NCI-H69 (cell line): ENCODE results near the gene CDH4.

Experiments
- DNase-seq: peaks from one replicate; lab custom pipeline; 2025; lab: John Stamatoyannopoulos, UW

CDH4 gene

DNA sequence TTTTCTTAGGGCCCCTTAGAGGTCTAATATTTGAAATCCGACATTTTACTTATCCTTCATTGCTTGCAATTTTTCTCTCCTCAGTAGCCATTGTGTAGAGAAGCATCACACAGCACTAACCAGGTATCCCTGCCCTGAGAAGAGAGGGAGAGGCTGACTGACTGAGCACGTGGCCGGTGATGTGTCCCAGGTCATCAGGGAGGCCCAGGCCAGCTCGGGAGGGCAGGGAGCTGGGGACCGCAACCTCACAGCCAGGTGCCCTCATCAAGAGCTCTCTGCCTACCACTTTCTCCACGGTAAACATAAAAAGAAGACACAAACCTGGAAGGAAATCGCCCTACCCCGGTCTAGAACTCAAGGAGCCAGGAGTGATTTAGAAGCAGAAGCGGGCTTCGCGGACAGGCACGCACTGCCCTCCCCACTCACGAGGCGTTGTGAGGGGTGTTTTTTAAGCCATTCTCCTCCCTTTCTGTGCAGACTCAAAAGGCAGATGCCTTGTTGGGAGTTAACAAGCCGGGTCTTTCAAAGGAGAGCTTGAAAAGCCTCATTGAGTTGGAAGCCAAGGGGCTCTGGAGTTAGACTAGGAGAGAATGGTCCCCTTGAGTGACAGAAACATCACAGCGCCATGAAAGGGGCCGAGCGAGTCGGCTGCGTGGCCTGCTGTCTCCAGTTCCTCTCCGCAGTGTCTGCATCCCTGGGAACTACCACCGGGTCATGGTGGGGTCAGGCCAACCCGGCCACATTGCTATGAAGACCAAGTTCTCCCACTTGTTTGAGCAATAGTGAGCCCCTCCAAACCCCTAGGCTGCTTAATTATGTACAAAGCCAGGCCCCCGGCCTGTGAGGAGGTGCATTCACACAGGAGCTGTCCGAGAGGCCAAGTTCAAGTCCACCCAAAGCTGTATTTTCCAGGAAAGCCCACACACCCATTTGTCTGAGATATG, 285.4 kb downstream of the CDH4 start:
- DNase-seq: no peak

DNA sequence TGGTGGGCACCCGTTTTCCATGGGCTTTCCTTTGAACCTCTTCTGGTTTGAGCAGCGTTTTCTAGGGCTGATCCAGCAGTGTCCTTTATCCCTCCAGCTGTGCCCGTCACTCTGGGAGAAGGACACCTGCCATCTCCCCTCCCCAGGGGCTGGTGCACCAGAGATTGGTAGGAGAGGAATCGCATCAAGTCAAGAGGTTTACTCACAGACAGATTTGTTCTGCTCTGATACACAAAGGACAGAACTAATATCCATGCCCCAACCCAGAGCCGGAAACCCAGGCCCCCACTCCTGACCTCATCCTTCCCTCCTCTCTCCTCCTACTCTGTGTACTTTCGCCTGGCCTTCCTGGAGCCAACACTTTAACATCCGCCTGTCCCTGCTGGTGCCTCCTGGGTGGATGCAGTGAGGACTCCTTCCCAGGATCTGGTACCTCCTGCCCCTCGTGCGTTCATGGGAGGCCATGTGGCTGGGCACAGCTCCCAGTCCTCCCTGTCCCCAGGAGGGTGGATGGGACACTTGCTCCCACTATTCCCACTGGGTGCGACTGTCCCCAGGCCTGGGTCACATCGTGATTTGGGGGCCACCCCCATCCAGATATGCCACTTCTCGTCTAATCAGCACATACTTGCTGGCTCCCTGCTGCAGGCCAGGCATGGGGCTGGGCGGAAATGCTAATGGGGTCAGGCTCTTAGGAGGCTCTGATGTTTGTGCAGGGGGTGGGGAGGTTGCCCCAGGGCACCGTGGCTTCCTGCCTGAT, 286.3 kb downstream of the CDH4 start:
- no peak for DNase-seq

DNA sequence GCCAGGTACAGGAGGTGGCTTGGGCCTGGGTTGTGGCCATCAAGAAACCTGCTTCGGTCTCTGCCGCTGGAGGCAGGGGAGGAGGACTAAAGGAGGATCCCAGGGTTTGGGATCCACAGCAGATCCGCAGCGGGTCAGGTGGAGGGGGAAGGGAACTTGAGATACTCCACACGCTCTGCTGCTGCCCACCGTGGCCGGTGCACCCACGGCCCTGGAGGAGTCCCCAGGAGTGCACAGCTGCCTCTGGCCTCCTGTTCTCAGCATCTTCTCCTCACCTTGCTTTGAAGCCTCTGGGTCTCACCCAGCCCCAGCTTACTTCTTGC, 286.8 kb downstream of the CDH4 start:
- no peak for DNase-seq

DNA sequence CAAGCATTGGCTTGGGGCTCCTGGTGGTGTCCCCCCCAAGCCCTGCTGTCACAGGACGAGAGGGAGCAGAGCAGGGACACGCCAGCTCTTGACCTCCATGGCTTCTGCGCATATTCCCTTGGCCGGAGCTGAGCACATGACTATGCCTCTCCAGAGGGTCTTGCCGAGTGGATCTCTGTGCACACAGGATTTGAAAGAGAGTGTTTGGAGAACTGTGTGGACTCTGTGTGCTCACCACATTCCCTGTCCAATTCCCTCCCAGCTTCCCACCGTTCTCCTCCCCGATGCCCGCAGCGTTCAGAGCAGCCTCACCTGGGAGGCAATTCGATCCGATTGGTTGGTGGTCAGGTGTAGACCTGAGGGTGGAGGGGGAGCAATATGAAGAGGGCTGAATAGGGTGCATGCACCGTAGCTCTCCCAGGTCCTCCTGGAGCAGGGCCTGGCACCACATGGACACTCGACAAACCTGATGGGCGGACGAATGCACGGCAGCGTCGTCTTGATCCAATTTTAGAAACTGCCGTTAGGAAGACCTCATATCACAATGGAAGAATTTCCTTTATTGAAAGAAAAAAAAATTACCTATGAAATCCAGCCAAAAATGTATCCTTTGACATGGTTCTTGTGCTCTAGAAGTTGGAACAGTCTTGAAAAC, 287.8 kb downstream of the CDH4 start:
- no peak for DNase-seq

DNA sequence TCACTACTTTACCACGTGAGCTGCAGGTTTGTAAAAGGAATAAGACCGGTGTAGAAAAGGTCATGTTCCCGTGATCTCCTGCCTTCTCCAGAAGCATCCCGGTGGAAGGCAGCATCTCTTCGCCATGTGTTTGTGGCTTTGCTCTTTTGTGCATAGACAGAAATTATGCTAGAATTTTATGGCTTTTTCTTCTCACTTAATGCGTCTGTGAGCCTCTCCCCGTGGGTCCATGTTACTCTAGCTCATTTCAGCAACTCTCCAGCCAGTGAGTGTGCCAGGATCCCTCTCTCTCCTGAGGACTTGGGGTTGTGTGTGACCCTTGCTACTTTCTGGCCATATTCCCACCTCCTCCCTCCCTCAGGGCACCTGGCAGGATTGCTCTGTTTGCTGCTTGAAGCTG, 289.5 kb downstream of the CDH4 start:
- DNase-seq: no peak

DNA sequence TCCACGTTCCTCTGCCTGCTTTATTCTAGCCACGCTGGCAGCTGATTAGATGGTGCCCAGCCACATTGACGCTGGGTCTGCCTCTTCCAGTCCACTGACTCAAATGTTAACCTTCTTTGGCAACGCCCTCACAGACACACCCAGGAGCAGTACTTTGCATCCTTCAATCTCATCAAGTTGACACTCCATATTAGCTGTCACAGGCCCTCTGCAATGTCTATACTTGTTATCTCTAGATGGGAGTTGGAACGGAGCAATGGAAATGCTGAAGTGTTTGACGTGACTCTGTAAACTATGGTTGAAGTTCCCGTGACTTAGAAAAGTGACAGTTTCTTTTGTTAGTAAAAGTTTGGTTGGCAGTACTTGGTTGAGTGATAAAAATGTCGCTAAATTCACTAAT, 291.0 kb downstream of the CDH4 start:
- DNase-seq: no peak

DNA sequence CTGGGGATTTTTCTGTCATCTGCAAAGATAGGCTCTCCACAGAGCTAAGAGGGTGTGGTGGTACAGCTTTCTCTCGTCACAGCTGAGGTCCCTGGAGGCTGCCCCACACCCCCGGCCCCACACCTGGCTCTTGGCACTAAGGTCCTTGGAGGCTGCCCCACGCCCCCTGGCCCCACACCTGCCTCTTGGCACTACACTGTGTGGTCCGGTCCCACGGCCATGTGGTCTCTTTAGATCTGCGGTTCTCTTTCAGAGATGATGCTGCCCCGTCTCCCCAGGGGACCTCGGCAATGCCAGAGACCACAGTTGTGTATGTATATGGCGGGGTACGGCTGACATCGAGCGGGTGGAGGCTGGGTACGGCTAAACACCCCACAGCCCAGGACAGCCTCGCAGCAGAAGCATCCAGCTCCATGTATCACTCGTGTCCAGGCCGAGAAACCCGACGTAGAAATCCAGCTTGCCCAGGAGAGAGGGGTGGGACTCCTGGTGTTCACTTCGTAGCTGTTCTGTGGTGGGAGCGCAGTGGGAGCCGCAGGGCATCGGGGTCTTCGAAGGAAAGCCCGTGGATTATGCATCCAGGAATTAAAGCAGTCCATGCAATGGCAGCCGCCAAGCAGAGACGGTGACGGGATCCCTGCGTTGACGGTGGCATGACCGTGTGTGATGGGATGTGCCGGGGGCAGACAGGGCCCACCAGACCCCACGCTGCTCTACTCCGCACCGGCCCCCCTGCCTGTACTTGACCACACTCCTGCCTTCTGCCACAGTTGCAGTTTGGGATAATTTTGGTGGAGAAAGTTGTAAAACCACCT, 292.1 kb downstream of the CDH4 start:
- no peak for DNase-seq

DNA sequence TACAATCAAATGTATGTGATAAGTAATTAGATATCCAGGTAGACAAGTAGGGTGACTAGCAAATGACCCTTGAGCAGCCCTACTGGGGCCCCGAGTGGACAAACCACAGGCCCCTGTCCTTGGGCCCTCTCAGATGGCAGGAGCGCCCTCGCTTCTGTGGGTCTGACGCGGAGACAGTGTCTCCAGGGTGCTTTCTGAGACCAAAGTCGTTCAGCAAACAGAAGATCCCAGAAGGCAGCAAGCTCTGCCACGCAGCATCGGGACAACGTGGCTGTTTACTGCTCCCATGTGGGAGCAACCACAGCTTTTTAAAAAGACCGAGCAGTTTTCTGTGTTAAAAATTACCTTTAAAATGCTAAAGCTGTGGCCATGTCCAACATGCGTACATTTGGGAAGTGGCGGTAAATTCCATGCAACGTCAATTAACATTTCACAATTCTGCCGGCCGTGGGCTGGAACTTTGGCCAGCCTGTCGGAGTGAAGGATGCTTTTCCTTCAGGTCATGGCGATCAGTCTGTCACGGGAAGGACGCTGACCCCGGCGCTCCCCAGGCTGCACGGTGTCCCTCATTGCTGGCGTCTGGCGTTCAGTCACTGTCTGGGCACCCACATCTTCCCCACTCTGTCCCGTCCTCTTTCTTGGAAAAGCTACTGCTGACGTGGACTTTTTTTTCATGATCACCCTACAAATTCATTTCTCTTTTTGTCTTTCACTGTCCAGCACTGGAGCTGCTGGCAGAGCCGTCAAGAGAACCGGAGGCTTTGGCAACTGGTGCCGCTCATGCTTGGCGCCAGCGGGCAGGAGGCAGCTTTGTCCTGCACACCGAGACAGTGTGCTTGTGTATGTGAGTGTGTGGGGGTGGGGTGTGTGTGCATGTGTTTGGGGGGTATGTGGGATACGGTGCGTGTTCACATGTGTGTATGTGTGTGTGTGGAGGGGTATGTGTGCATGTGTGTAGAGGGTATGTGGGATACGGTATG, 293.1 kb downstream of the CDH4 start:
- no peak for DNase-seq

DNA sequence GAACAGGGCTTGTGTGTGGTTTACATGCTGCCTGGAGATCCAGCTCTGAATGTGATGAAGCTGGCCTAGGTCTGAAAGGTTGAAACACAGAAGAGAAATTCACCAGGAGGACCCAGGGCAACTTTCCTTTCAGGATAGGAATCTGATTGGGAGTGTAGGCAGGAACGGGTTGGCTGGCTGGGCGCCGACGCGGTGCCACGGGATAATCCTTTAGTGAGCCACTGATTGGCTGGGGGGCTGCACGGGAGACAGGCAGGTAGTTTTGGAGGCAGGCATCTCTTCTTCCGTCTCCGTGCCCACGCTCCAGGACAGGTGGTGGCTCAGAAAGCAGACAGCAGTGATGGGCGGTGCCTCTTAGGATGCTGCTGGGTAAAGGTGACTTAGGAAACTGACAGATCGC, 294.6 kb downstream of the CDH4 start:
- DNase-seq: no peak

DNA sequence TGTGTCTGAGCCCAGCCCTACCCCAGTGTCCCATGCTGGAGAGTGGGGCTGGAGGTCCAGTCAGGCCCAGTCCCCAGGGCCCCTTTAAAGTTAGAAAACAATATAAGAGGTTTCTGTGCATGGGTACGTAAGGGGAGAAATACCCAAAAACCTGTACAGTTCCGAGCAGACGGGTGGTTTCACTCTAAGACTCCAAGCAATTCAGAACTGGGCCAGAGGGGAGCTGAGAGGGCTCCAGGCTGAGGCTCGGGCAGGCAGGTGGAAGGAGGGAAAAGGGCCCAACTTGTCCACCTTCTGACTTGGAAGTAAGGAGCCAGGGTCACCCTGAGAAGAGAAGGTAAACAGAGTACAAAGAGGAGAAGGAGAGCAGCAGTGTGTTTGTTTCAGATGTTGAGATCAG, 296.0 kb downstream of the CDH4 start:
- no peak for DNase-seq

DNA sequence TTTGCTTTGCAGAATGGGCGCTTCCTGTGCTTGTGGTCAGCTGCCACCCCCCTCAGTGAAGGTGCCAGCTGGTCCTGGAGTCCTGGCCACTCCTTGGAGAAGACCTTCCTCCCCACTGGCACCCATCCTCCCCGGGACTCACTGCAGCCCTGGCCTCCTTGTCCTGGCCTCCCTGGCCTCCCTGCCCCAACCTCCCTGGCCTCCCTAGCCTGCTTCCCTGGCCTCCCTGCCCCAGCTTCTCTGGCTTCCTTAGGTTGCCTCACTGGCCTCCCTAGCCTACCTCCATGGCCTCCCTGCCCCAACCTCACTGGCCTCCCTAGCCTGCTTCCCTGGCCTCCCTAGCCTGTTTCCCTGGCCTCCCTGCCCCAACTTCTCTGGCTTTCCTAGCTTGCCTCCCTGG, 297.8 kb downstream of the CDH4 start:
- DNase-seq: no peak

DNA sequence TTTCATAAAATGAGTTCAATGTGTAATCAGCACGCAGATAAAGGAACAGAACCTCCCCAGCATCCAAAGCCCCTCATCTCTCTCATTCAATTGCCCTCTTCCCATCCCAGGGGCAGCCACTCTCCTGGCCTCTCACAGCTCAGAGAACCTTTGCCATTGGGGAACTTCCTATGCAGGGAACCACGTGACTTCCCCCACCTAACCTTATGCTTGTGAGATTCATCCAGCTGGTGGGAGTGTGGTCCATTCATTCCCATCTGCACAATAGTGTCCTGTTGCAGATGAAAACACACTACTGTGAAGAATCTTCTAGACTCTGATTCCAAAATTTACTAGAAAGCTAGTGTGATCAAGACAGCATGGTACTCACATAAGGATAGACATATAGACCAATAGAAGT, 299.3 kb downstream of the CDH4 start:
- no peak for DNase-seq

DNA sequence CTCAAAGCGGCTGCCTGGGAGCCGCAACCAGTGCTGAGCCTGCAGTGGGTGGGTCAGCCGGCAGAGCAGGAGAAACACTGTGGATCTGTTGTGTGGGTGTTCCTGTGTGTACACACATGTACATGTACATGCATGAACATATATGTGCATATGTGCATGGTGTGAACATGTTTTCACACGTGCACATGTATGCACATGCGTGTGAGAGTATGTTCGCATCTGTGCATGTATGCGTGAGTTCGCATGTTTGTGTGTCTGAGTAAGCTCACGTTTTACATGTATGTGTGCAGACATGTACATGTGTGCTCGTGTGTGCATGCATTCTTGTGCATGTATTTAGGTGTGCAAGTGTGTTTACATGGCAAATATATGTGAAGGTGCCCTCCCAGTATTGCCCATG, 302.6 kb downstream of the CDH4 start:
- no peak for DNase-seq

DNA sequence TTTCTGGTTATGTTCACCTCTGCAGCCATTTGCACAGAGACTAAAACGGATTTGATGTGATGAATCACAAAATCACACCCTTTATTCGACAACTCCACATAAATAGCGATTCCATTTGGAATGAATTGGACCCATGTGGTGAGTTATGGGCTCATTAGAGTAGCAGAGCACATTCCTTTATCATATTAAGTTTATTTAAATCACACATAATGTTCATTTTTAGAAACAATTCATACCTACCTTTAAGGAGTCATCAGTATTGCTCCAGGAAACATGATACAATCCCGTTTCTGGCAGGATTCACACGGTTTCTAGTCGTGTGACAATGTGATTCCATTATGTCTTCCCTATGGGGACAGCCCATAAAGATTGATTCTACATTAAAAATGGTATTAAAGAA, 303.5 kb downstream of the CDH4 start:
- DNase-seq: no peak

DNA sequence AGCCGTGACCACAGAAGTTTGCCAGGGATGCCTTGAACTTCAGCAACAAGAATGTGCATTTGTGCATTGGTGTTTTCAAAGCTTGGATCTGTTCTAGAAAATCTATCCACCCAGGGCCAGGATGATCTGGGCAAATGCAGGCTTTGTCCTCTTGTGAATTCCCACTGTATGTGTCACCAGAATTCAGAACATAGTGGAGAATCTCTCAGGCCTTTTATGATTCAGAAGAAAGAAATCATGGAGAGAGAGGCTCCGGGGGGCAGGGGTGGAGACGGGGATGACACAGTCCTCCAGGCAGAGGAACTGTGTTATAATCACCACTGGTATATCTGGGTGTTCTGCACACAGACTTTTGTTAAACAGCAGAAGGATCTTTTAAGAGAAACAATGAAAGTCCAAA, 304.1 kb downstream of the CDH4 start:
- no peak for DNase-seq

DNA sequence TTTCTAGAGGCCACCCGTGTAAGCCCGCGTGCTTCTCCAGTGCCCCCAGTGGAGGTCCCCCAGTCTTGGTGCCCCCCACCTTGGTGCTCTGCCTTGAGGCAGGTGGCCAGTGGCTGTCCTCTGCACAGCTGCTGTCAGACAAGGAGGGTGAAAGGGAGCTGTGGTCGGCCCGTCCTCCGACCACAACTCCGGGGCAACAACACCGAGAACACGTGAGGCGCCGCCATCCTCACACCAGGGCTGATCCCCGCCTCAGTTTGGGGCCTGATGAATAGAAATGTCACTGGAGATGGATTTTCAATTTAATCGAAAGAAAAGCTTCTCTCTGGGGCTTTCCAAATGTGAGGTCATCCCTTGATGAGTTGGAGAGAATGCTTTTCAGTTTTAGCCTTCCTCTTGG, 304.6 kb downstream of the CDH4 start:
- DNase-seq: no peak

DNA sequence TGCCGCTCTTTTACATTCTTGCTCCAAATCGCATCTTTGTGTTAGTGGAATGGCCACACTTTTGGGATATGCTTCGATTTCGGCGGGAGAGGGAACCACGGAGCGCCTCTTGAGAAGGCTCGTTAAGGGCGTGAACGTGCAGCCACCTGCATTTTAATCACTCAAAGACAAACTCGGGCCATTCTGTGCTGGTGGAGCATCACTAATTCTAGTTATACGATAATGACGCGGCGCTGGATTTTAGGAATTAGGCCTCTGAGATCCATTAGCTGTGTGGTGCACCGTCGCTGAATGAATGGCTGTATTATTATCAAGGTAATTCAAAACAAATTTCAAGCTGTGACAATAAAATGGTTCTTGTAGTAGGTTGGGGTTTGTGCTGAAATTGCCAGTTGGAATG, 305.6 kb downstream of the CDH4 start:
- DNase-seq: no peak

DNA sequence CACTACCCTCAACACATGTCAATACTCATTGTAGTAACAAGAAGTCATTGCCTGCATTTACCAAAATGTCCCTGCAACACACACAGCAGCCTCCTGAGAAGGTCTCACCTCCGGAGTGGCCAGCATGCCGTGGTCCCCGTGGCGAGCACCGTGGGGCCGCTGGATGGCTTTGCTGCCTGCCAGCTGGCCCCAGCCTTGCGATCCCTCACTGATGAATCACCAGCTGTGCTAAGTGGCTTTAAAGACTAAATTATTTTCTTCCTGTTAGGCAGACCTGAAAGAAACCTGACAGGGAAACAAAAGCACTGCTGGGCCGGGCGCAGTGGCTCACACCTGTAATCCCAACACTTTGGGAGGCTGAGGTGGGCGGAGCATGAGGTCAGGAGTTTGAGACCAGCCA, 306.7 kb downstream of the CDH4 start:
- peak; percentile 5 for DNase-seq

DNA sequence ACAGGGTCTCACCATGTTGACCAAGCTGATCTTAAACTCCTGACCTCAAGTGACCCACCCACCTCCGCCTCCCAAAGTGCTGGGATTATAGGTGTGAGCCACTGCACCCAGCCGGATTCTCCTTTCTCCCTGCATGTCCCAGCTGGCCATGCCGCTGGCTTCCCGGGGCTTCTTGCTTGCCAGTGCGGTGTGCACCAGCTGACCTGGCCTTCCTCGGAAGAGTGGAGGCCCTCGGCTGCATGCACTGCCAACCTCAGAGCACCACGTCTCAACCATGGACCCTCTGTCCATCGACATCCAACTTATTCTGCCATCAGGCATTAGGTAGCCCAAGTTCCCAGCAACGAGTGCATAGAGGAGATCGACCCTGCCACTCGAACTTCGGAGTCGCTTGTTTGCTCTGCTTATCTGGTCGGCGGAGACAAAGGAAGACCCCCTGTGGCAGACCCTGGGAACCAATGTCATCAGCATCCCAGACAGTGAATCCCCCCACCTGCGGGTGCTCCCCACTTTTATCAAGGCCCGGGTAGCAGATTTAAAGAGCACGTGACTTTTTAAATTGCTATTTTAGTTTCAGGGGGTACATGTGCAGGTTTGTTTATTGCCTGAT, 307.8 kb downstream of the CDH4 start:
- DNase-seq: no peak

DNA sequence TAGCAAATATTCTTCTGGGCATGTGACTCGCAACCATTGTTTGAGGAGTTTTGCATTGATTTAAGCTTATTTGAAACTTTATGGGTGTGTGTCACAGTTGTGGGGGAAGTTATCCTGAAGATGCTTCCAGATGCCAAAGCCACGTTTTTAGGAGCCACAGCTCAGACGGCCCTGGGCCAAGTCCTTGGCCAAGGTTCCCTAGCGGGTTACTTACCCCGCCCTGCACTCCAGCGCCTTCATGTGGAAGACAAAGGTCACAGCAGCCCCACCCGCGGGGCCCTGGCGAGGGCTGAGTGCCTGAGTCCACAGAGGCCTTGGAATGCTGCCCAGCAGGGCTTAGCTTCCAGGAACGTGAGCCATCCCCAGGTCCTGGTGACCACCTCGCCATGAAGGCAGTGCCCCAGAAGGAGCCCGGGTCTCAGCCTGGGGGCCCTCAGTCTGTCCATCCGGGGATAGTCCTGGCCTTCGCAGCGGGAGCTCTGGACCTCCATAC, 308.3 kb downstream of the CDH4 start:
- DNase-seq: no peak
